Measurements from ENCODE around the gene OBP2B.

The OBP2B gene

DNA sequence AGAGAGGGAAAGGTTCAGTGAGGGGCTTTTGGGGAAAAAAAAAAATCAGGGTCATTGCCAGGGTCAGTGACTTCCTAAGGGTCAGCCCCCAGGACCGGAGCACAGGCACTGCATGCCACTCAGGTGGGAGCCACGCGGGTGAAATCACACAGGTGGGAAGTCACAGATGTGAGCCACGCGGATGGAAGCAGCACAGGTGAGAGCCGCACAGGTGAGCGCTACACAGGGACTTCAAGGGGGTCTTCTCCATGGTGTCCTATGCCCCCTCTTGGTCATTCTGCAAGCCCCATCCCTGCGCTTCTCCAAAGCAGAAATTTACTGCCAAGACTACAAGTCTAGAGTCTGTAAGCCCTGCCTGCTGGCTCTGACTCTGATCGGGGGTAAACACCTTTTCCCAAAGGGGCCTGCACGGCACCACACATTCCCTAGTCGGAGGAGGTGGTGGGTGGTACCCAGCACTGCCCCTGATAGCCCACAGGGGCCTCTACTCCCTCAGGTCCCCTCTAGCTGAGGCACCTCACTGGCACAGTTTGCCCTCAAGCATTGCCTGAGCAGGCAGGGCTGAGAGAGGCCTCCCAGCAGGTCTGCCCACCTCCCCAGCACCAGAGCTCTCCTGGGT is 18.3 kb upstream of the OBP2B start:
- Histone ChIP-seq H3K27me3 (ENCODE audit: insufficient read depth, poor library complexity, severe bottlenecking) (no peaks in the 10 kb centered on the region), H3K4me3 (replicated peaks; ENCODE audit: insufficient read depth, low read length) (no peak overlapping the region), H3K27ac (replicated peaks) (no peak overlapping the region)
- TF ChIP-seq REST (IDR thresholded peaks at IDR 0.05; ENCODE audit: insufficient replicate concordance, low read depth) (no peak), POLR2AphosphoS5 (IDR thresholded peaks at IDR 0.05; ENCODE audit: low read depth) (no peak), SPI1 (IDR thresholded peaks at IDR 0.05; ENCODE audit: borderline replicate concordance, low read depth) (no peak), GABPA (IDR thresholded peaks at IDR 0.05; ENCODE audit: low read depth) (no peak)
- TF ChIP-seq, protein P1, sequence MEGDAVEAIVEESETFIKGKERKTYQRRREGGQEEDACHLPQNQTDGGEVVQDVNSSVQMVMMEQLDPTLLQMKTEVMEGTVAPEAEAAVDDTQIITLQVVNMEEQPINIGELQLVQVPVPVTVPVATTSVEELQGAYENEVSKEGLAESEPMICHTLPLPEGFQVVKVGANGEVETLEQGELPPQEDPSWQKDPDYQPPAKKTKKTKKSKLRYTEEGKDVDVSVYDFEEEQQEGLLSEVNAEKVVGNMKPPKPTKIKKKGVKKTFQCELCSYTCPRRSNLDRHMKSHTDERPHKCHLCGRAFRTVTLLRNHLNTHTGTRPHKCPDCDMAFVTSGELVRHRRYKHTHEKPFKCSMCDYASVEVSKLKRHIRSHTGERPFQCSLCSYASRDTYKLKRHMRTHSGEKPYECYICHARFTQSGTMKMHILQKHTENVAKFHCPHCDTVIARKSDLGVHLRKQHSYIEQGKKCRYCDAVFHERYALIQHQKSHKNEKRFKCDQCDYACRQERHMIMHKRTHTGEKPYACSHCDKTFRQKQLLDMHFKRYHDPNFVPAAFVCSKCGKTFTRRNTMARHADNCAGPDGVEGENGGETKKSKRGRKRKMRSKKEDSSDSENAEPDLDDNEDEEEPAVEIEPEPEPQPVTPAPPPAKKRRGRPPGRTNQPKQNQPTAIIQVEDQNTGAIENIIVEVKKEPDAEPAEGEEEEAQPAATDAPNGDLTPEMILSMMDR (IDR thresholded peaks at IDR 0.05; ENCODE audit: insufficient read depth, low read length) = no peak
- DNase-seq (ENCODE audit: low read depth in 1 of 2, low spot score in 1 of 2) = no peak

DNA sequence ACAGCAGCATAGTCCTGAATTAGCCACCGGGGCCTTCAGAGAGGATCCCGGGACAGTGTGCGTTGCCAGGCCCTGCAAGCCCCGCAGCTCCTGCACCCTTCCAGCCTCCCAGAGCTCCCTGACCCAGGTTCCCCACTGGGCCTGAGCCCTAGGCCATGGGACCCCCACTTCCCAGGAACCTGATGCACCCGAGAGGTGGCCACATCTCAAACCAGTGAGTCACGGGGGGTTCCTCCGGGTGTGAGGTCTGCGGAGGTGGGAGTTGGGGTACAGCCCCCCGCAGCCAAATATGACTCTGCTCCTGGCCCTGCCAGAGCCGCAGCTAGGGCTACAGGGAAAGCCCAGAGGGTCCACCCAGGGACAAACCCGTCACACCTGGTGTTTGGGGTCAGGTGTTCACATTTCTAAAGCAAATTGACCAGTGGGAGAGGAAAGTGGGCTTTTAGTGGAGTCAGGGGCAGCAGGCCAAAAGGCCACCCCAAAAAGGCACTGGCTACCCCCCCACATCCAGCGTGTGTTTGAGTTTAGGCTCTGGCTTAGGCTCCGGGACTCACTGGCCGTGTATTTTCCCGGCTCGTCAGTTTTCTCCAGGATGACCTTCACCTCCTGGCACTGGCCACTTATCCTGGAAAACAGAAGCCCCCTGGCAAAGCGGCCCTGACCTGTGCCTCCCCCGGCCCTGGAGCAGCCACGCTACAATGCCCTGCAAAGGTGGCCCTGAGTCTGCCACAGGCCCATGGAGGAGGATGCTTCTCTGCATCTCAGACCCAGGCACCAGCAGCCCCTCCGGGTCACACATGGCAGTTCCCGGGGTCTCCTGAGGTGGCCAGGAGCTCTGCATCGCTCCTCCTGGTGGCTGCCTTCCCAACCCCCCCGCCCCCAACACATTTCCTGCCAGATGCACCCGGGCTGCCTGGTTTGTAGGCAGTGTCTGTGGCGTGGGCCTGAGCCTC is 17.4 kb upstream of the OBP2B start:
- no peaks in the 10 kb centered on the region for H3K27me3 ChIP-seq (ENCODE audit: insufficient read depth, poor library complexity, severe bottlenecking)
- no peak overlapping the region for H3K4me3 ChIP-seq (replicated peaks; ENCODE audit: insufficient read depth, low read length)
- no peak for TF ChIP-seq GABPA (IDR thresholded peaks at IDR 0.05; ENCODE audit: low read depth)
- TF ChIP-seq REST (IDR thresholded peaks at IDR 0.05; ENCODE audit: insufficient replicate concordance, low read depth) = no peak
- TF ChIP-seq SPI1 (IDR thresholded peaks at IDR 0.05; ENCODE audit: borderline replicate concordance, low read depth) = no peak
- TF ChIP-seq, protein P1 (IDR thresholded peaks at IDR 0.05; ENCODE audit: insufficient read depth, low read length) = no peak
- TF ChIP-seq POLR2AphosphoS5 (IDR thresholded peaks at IDR 0.05; ENCODE audit: low read depth) = no peak
- DNase-seq (ENCODE audit: low read depth in 1 of 2, low spot score in 1 of 2) = no peak
- H3K27ac ChIP-seq (replicated peaks) = no peak overlapping the region

DNA sequence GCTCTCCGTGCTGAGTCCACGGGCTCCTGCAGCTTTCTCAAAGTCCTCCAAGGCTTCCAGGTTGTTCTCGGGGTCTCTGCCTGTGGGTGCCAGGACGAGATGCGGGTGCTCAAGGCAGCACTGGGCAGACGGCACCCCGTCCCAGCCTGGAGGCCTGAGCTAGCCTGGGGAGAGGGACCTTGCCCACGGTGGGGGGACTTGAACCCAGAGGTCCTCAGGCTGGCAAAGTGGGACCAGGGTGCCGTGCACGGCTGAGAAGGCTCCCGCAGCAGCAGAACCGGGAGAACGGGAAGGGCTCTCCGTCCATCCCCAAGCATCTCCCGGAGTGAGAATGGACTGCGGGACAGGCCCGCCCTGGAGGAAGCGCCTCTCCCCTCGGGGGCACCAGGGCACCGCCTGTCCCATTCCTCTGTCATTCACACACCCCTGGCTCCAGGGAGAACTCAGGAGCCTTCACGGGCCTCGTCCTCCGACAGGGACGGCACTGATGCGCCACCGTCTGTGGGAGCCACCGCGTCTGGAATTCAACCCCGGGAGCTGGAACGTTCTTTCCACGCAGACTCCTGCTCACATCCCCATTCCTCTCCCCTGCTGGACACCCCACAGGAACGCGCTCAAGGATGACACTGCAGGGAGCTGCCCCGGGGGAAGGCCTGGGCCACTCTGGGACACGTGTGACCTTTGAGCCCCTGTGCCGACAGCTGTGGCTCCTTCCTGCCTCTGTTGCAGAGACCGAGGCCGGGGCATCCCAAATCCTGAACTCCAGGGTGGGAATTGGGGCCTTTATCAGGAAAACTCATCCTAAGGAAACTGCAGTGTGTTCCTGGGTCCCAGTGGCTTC is 16.3 kb upstream of the OBP2B start:
- no peak for DNase-seq (ENCODE audit: low read depth in 1 of 2, low spot score in 1 of 2)
- H3K27me3 ChIP-seq (ENCODE audit: insufficient read depth, poor library complexity, severe bottlenecking) = no peaks in the 10 kb centered on the region
- no peak overlapping the region for H3K4me3 ChIP-seq (replicated peaks; ENCODE audit: insufficient read depth, low read length)
- no peak overlapping the region for H3K27ac ChIP-seq (replicated peaks)
- no peak for TF ChIP-seq REST (IDR thresholded peaks at IDR 0.05; ENCODE audit: insufficient replicate concordance, low read depth)
- TF ChIP-seq SPI1 (IDR thresholded peaks at IDR 0.05; ENCODE audit: borderline replicate concordance, low read depth) = no peak
- TF ChIP-seq, protein P1 (IDR thresholded peaks at IDR 0.05; ENCODE audit: insufficient read depth, low read length) = no peak
- no peak for TF ChIP-seq GABPA (IDR thresholded peaks at IDR 0.05; ENCODE audit: low read depth)
- no peak for TF ChIP-seq POLR2AphosphoS5 (IDR thresholded peaks at IDR 0.05; ENCODE audit: low read depth)

All from HL-60 (cell line).